ENCODE results near the gene DACT2. TPM values are rescaled to one million over a fixed set of nuclear protein-coding genes. Genes with fewer than 3 reads are reported as not detected.

The DACT2 gene
- total and polyA plus RNA-seq, 2 of the 8 experiments (the other 6 are each of a cell fraction or from before 2014, with no cell fraction given): 2.9 to 3.1 TPM

- H3K56ac ChIP-seq (replicated peaks; ENCODE audit: insufficient read length, low read depth, low read length): no peak overlapping the region
Observed at GRCh38 chr6:168263351-168263905, 56.1 kb downstream of the DACT2 start.

More at GRCh38 chr6:168263351-168263905, 56.1 kb downstream of the DACT2 start:
- Histone ChIP-seq H3K79me2 (ENCODE audit: control insufficient read depth in 1 of 2, insufficient read depth in 2 of 2, low read length in 2 of 2) (no peaks in the 10 kb centered on the region), H4K5ac (ENCODE audit: insufficient read length, low read depth, low read length) (no peak overlapping the region), H3K4ac (replicated peaks; ENCODE audit: insufficient read length, low read depth, low read length) (no peak overlapping the region), H3K23ac (ENCODE audit: insufficient read length) (no peak overlapping the region), H3K4me3 (ENCODE audit: extremely low read depth in 1 of 4, insufficient read depth in 2 of 4, low read depth in 3 of 4, low read length in 4 of 4) (no peak overlapping the region), H2BK5ac (ENCODE audit: low read depth, low read length) (no peak overlapping the region), H2BK20ac (ENCODE audit: low read length) (no peak overlapping the region), H3K23me2 (ENCODE audit: low read depth, low read length) (no peaks in the 10 kb centered on the region), H3K14ac (ENCODE audit: insufficient read length) (no peak overlapping the region), H2BK12ac (ENCODE audit: low read depth, low read length) (no peak overlapping the region), H4K91ac (replicated peaks; ENCODE audit: insufficient read length, low read length) (no peak overlapping the region), H3K79me1 (ENCODE audit: low read depth, low read length) (no peaks in the 10 kb centered on the region), H4K20me1 (replicated peaks in 1 of 2; ENCODE audit: control insufficient read depth in 1 of 2, insufficient read depth in 2 of 2, low read length in 2 of 2) (no peaks in the 10 kb centered on the region), H3K9ac (replicated peaks in 1 of 4; ENCODE audit: extremely low read depth in 1 of 4, low read depth in 3 of 4, low read length in 3 of 4) (no peak overlapping the region), H2AFZ (ENCODE audit: low read length) (no peak overlapping the region; the same call in 1 of the 2 replicates), H3K4me1 (replicated peaks in 1 of 4; ENCODE audit: control insufficient read depth in 3 of 4, insufficient read depth in 4 of 4, low read length in 3 of 4) (peaks cover 0 to 2% (median 0%) of the 10 kb centered on the region in 4 experiments; a peak in 3 of 7 replicates), H2AK5ac (ENCODE audit: low read depth, low read length) (no peak overlapping the region), H3K36me3 (ENCODE audit: control insufficient read depth in 2 of 4, insufficient read depth in 4 of 4, low read length in 3 of 4) (no peaks in the 10 kb centered on the region), H3K9me3 (ENCODE audit: insufficient read depth in 2 of 2, low read depth in 1 of 2, low read length in 1 of 2) (no peaks in the 10 kb centered on the region), H2BK120ac (replicated peaks; ENCODE audit: low read depth, low read length) (no peak overlapping the region), H3K27ac (ENCODE audit: low read depth, low read length) (no peak overlapping the region), H3K4me2 (ENCODE audit: insufficient read depth in 1 of 2, low read depth in 2 of 2, low read length in 2 of 2) (no peak overlapping the region), H3K18ac (ENCODE audit: extremely low read depth, low read length) (no peak overlapping the region), H2BK15ac (ENCODE audit: low read length) (no peak overlapping the region), H4K8ac (ENCODE audit: extremely low read depth, insufficient read depth, low read length) (peak overlapping the region; percentile 57; the same call in 1 of the 2 replicates), H3K27me3 (replicated peaks in 1 of 4; ENCODE audit: control insufficient read depth in 3 of 4, extremely low read depth in 1 of 4, insufficient read depth in 3 of 4, low read length in 3 of 4) (no peaks in the 10 kb centered on the region)
- POLR2A ChIA-PET (ENCODE audit: partially characterized antibody): no interaction called here
- TF ChIP-seq, protein P1, sequence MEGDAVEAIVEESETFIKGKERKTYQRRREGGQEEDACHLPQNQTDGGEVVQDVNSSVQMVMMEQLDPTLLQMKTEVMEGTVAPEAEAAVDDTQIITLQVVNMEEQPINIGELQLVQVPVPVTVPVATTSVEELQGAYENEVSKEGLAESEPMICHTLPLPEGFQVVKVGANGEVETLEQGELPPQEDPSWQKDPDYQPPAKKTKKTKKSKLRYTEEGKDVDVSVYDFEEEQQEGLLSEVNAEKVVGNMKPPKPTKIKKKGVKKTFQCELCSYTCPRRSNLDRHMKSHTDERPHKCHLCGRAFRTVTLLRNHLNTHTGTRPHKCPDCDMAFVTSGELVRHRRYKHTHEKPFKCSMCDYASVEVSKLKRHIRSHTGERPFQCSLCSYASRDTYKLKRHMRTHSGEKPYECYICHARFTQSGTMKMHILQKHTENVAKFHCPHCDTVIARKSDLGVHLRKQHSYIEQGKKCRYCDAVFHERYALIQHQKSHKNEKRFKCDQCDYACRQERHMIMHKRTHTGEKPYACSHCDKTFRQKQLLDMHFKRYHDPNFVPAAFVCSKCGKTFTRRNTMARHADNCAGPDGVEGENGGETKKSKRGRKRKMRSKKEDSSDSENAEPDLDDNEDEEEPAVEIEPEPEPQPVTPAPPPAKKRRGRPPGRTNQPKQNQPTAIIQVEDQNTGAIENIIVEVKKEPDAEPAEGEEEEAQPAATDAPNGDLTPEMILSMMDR (IDR thresholded peaks at IDR 0.05; ENCODE audit: control extremely low read depth in 1 of 3, insufficient read depth in 1 of 3, low read depth in 1 of 3, low read length in 3 of 3): no peak
- TF ChIP-seq CEBPB (IDR thresholded peaks at IDR 0.05; ENCODE audit: low read depth, low read length): no peak
- TF ChIP-seq NRF1 (IDR thresholded peaks at IDR 0.05; ENCODE audit: low read depth, low read length): no peak
- no peak for TF ChIP-seq RBBP5 (IDR thresholded peaks at IDR 0.05; ENCODE audit: borderline replicate concordance, low read depth, low read length)
- no peak for TF ChIP-seq ZNF274 (IDR thresholded peaks at IDR 0.05; ENCODE audit: borderline replicate concordance, extremely low read depth, low read length)
- no peak for TF ChIP-seq CBX8 (IDR thresholded peaks at IDR 0.05; ENCODE audit: borderline replicate concordance, low read depth, low read length)
- TF ChIP-seq BCL11A (IDR thresholded peaks at IDR 0.05; ENCODE audit: low read depth in 2 of 2, low read length in 2 of 2): no peak
- TF ChIP-seq POU5F1 (IDR thresholded peaks at IDR 0.05; ENCODE audit: low read depth, low read length): no peak
- DNase-seq (ENCODE audit: low read depth in 1 of 2, low spot score in 2 of 2) (no peak), FAIRE-seq (no peak)
- 94% methylated on average over 28 of the region's 28 CpGs; no CpG with 5 or more reads in 1 of the 2 experiments for WGBS, 2 experiments (ENCODE audit: extremely low coverage in 1 of 2, insufficient coverage in 1 of 2, insufficient read length in 1 of 2, insufficient replicate concordance in 2 of 2, low coverage in 1 of 2, low lambda C conversion rate in 2 of 2, missing lambda C conversion rate in 1 of 2)
- CTCF ChIA-PET (ENCODE audit: partially characterized antibody): interaction anchor here (0.8 to 1.7 kb wide), 3 partner anchors 10 to 68 kb away, joined by 3 to 4 read pairs (median 3); no protein-coding TSS in a partner anchor
